Panc1 (cell line): ENCODE measurements around the gene CROCC2. TPM values are rescaled to one million over a fixed set of nuclear protein-coding genes. Genes with fewer than 3 reads are reported as not detected.

Experiments
- ATAC-seq: fragments of 200-7000 bp; cut with Tn5 transposase; 2 replicates; pipeline ENCODE4 v1.9.1; 2020; ENCODE audit warnings: mild to moderate bottlenecking, moderate library complexity
- BruUV-seq: library from RNA; stranded (reverse); fragments of 400-500 nt; replicated peaks from 2 replicates; lab custom pipeline; 2021; lab: Mats Ljungman, UMichigan
- CTCF ChIA-PET: fragments of 300-600 bp; sonication (Branson Sonifier 250); formaldehyde crosslinking; loops from one replicate; lab custom pipeline; 2022; ENCODE audit warnings: antibody characterized with exemption; lab: Charles Lee
- POLR2A ChIA-PET: fragments of 300-600 bp; sonication (Branson Sonifier 250); formaldehyde crosslinking; loops from one replicate; lab custom pipeline; 2022; ENCODE audit warnings: antibody characterized with exemption; lab: Charles Lee
- DNase-seq: peaks from one replicate; pipeline ENCODE4 v3.0.0-alpha.2; 2010; ENCODE audit warnings: low read depth, low spot score
- H3K27ac ChIP-seq: 2 replicates; pipeline ENCODE4 v1.5.1; 2011; ENCODE audit warnings: mild to moderate bottlenecking, low read length, inconsistent platforms
- H3K27me3 ChIP-seq: fragments of 200-500 bp; sonication (Bioruptor generic); 2 replicates; pipeline ENCODE4 v1.6.0; 2014; ENCODE audit warnings: low read length, inconsistent platforms; ENCODE audit not compliant: control insufficient read depth, insufficient read depth
- H3K36me3 ChIP-seq: fragments of 200-500 bp; sonication (Bioruptor generic); 2 replicates; pipeline ENCODE4 v1.5.1; 2014; ENCODE audit warnings: inconsistent platforms, mild to moderate bottlenecking, low read length, moderate library complexity; ENCODE audit not compliant: control insufficient read depth, insufficient read depth
- H3K4me1 ChIP-seq: 2 replicates; pipeline ENCODE4 v1.5.1; 2011; ENCODE audit warnings: inconsistent platforms, mild to moderate bottlenecking, low read length, moderate library complexity; ENCODE audit not compliant: control insufficient read depth, insufficient read depth
- H3K4me3 ChIP-seq, 2 experiments: 2 replicates each; pipeline ENCODE4 v1.5.1; 2011 to 2012; ENCODE audit warnings: low read depth in 2 of 2, low read length in 2 of 2, mild to moderate bottlenecking in 2 of 2, inconsistent platforms in 1 of 2, moderate library complexity in 1 of 2
- H3K9me3 ChIP-seq: fragments of 200-500 bp; sonication (Bioruptor generic); 2 replicates; pipeline ENCODE4 v1.5.1; 2014; ENCODE audit warnings: low read depth, mild to moderate bottlenecking, inconsistent platforms, low read length, moderate library complexity; ENCODE audit not compliant: control insufficient read depth, insufficient read depth
- POLR2AphosphoS5 ChIP-seq: IDR thresholded peaks from 2 replicates; pipeline ENCODE4 v1.6.1; 2012; ENCODE audit warnings: mild to moderate bottlenecking, low read depth, low read length, moderate library complexity
- REST ChIP-seq, 2 experiments: IDR thresholded peaks; 2 replicates each; pipeline ENCODE4 v1.6.1; 2011 to 2012; ENCODE audit warnings: low read depth in 2 of 2, control low read depth in 1 of 2, low read length in 1 of 2, mild to moderate bottlenecking in 1 of 2, moderate library complexity in 1 of 2; ENCODE audit not compliant: insufficient read depth in 1 of 2
- SIN3A ChIP-seq: IDR thresholded peaks from 2 replicates; pipeline ENCODE4 v1.6.1; 2012; ENCODE audit warnings: low read depth, mild to moderate bottlenecking, low read length, moderate library complexity, borderline replicate concordance; ENCODE audit not compliant: insufficient read depth
- TCF7L2 ChIP-seq: IDR thresholded peaks from 2 replicates; pipeline ENCODE4 v1.6.1; 2011; ENCODE audit warnings: mild to moderate bottlenecking, low read depth, low read length, inconsistent platforms
- in situ Hi-C: cut with HindIII; loops from 2 replicates; pipeline ENCODE4 v1.10.0; 2016; ENCODE audit warnings: low sequenced_read_pairs, low pct_unique_long_range_greater_than_20kb
- intact Hi-C: fragments of 100-400 bp; cut with micrococcal nuclease; formaldehyde crosslinking; loops from one replicate; pipeline ENCODE4 v1.10.0; 2022; ENCODE audit not compliant: unreplicated experiment
- total RNA-seq: library from RNA; stranded (reverse); gene quantifications from one replicate; pipeline ENCODE4 v1.2.1, GENCODE V29; 2021; ENCODE audit not compliant: unreplicated experiment
- TF ChIP-seq, protein P1 (sequence below): fragments of 450-650 bp; IDR thresholded peaks from 2 replicates; pipeline ENCODE4 v1.5.1; 2017; ENCODE audit warnings: mild to moderate bottlenecking

The CROCC2 gene
- total RNA-seq, 1 experiment from 2014 or later: 0.23 TPM

DNA sequence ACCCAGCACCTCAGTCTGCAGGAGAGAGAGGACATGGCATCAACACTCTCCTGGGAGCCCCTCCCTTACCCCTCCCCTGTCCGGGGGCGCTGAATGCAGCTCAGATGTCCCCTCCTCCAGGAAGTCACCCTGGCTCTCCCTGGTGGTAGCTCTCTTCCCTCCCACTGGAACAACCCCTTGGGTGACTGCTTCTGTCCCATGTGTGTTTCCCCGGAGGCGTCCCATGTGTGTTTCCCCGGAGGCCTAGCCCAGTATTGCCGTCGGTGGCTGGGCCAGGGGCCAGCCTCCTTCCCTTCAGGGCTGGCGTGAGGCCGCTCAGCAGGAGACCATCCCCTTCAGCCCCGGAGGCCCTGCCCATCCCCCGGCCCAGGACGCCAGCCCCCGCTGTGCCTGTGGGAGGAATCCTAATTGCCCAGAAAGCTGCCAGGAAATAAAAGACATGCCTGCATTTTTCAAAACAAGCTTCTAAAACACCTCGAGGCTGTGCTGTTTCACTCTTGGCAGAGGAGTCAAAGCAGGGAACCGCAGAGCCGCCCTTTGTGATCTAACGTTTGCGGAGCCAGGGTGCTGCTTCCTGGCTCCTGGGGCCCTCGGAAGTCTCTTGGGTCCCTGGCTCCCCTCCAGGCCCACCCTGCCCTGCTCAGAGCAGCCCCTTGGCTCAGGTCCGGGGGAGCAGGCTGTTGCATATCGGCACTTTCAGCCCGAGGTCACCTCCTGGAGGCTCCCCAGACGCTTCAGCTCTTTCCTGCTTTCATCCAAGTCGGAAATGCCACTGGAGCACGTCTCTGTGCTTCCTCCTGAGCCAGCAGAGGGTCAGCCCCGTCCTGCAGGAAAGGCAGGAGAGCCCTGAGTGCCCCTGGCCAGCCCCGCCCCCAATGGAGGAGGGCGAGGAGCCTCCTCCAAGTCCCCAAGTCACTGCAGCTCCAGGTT lies 103.7 kb downstream of the CROCC2 start:
- H3K36me3 ChIP-seq: no peaks in the 10 kb centered on the region
- ChIA-PET POLR2A (no interaction called here), CTCF (interaction anchor here (0.6 to 0.7 kb wide), 2 partner anchors 70 to 96 kb away, joined by 3 read pairs; no protein-coding TSS in a partner anchor)
- intact Hi-C loops: no loop called here
- H3K27ac ChIP-seq: peak overlapping the region; percentile 68
- in situ Hi-C loops: no loop called here
- peaks cover 3% of the 10 kb centered on the region; the same call in 1 of the 2 replicates for H3K9me3 ChIP-seq
- TF ChIP-seq REST (IDR thresholded peaks at IDR 0.05; ENCODE audit: insufficient read depth in 1 of 2, low read depth in 2 of 2, low read length in 1 of 2) (no peak), POLR2AphosphoS5 (peak; percentile 43; the same call in 1 of the 2 replicates), SIN3A (no peak), TCF7L2 (peak; percentile 96)
- TF ChIP-seq, protein P1, sequence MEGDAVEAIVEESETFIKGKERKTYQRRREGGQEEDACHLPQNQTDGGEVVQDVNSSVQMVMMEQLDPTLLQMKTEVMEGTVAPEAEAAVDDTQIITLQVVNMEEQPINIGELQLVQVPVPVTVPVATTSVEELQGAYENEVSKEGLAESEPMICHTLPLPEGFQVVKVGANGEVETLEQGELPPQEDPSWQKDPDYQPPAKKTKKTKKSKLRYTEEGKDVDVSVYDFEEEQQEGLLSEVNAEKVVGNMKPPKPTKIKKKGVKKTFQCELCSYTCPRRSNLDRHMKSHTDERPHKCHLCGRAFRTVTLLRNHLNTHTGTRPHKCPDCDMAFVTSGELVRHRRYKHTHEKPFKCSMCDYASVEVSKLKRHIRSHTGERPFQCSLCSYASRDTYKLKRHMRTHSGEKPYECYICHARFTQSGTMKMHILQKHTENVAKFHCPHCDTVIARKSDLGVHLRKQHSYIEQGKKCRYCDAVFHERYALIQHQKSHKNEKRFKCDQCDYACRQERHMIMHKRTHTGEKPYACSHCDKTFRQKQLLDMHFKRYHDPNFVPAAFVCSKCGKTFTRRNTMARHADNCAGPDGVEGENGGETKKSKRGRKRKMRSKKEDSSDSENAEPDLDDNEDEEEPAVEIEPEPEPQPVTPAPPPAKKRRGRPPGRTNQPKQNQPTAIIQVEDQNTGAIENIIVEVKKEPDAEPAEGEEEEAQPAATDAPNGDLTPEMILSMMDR: no peak
- no peaks in the 10 kb centered on the region for H3K27me3 ChIP-seq
- ATAC-seq: peak; percentile 77
- H3K4me1 ChIP-seq: peaks cover 34% of the 10 kb centered on the region
- H3K4me3 ChIP-seq: peak overlapping the region; percentile 15 to 50
- no TSS peak for BruUV-seq
- no peak for DNase-seq

- ATAC-seq: no peak; the same call in 1 of the 2 replicates
- TF ChIP-seq REST (IDR thresholded peaks at IDR 0.05; ENCODE audit: insufficient read depth in 1 of 2, low read depth in 2 of 2, low read length in 1 of 2) (no peak), SIN3A (no peak), POLR2AphosphoS5 (no peak), TCF7L2 (no peak)
- TF ChIP-seq, protein P1: no peak
- in situ Hi-C loops (no loop called here), intact Hi-C loops (no loop called here)
- peak overlapping the region in 1 of 2 experiments; percentile 50; a peak in 3 of 4 replicates for H3K4me3 ChIP-seq
- ChIA-PET CTCF (no interaction called here), POLR2A (no interaction called here)
- peaks cover 34% of the 10 kb centered on the region for H3K4me1 ChIP-seq
- no peak for DNase-seq
- no TSS peak for BruUV-seq
- no peaks in the 10 kb centered on the region for H3K36me3 ChIP-seq
- H3K27ac ChIP-seq: peak overlapping the region; percentile 68
- no peaks in the 10 kb centered on the region for H3K27me3 ChIP-seq
- H3K9me3 ChIP-seq: no peaks in the 10 kb centered on the region; the same call in 1 of the 2 replicates
Measured at GRCh38 chr2:241010531-241011295, 104.6 kb downstream of the CROCC2 start.
